SK-N-SH (cell line): ENCODE measurements around the gene APBB1IP. TPM values are rescaled to one million over a fixed set of nuclear protein-coding genes. Genes with fewer than 3 reads are reported as not detected.

Experiments used
- CTCF ChIA-PET: fragments of 300-600, 350-600 bp; formaldehyde crosslinking; extraction: SDS; loops from one replicate; lab custom pipeline; 2021; lab: Yijun Ruan, JAX
- POLR2A ChIA-PET: fragments of 350-600 bp; sonication (Branson Sonifier 250); formaldehyde crosslinking; extraction: SDS; loops from one replicate; lab custom pipeline; 2020; ENCODE audit warnings: antibody characterized with exemption, inconsistent platforms; lab: Yijun Ruan, JAX
- DNase-seq: peaks from one replicate; pipeline ENCODE4 v3.0.0; 2012
- H2AFZ ChIP-seq: fragments of 200-600 bp; sonication (generic); 2 replicates; pipeline ENCODE4 v1.8.1; 2016; ENCODE audit warnings: antibody characterized with exemption, mild to moderate bottlenecking, low read depth
- H3F3A ChIP-seq: fragments of 200-600 bp; sonication (generic); replicated peaks from 2 replicates; pipeline ENCODE3; 2016; ENCODE audit warnings: antibody characterized with exemption, mild to moderate bottlenecking; ENCODE audit not compliant: insufficient read depth
- H3K27ac ChIP-seq, 2 experiments: fragments of 200-500 bp in 1 of 2; fragments of 200-600 bp in 1 of 2; sonication (Bioruptor generic) in 1 of 2; sonication (generic), shearing (Covaris generic) in 1 of 2; 2 replicates each; pipeline versions ENCODE4 v1.5.1 to v1.6.1; 2014 to 2016; ENCODE audit warnings: low read depth in 2 of 2, inconsistent platforms in 1 of 2, low read length in 1 of 2, mild to moderate bottlenecking in 1 of 2, mixed read lengths in 1 of 2
- H3K27me3 ChIP-seq: fragments of 200-600 bp; sonication (generic), shearing (Covaris generic); 2 replicates; pipeline ENCODE4 v1.6.1; 2016; ENCODE audit warnings: mixed run types; ENCODE audit not compliant: insufficient read depth
- H3K36me3 ChIP-seq, 2 experiments: fragments of 200-500 bp in 1 of 2; fragments of 200-600 bp in 1 of 2; sonication (Bioruptor generic) in 1 of 2; sonication (generic) in 1 of 2; replicated peaks in 1 of 2; 2 replicates each; pipeline versions ENCODE3 to v1.5.1; 2014 to 2016; ENCODE audit warnings: low read length in 1 of 2, mild to moderate bottlenecking in 1 of 2; ENCODE audit not compliant: insufficient read depth in 2 of 2, control insufficient read depth in 1 of 2
- H3K4me1 ChIP-seq, 2 experiments: fragments of 200-500 bp in 1 of 2; fragments of 200-600 bp in 1 of 2; sonication (Bioruptor generic) in 1 of 2; sonication (generic), shearing (Covaris generic) in 1 of 2; 2 replicates each; pipeline versions ENCODE4 v1.5.1 to v1.6.1; 2014 to 2016; ENCODE audit warnings: low read depth in 1 of 2, low read length in 1 of 2, mixed run types in 1 of 2; ENCODE audit not compliant: insufficient read depth in 2 of 2, control insufficient read depth in 1 of 2
- H3K4me2 ChIP-seq: fragments of 200-600 bp; sonication (generic), shearing (Covaris generic); 2 replicates; pipeline ENCODE4 v1.6.1; 2017; ENCODE audit warnings: mixed run types
- H3K4me3 ChIP-seq, 2 experiments: fragments of 200-500 bp in 1 of 2; fragments of 200-600 bp in 1 of 2; sonication (Bioruptor generic) in 1 of 2; sonication (generic), shearing (Covaris generic) in 1 of 2; 2 replicates each; pipeline versions ENCODE4 v1.5.1 to v1.8.1; 2014 to 2016; ENCODE audit warnings: low read depth in 2 of 2, inconsistent platforms in 1 of 2, low read length in 1 of 2, mild to moderate bottlenecking in 1 of 2, mixed read lengths in 1 of 2, moderate library complexity in 1 of 2
- H3K79me2 ChIP-seq: fragments of 200-600 bp; sonication (generic); 2 replicates; pipeline ENCODE4 v1.8.1; 2017; ENCODE audit warnings: mild to moderate bottlenecking; ENCODE audit not compliant: insufficient read depth
- H3K9ac ChIP-seq: fragments of 200-600 bp; sonication (generic); 2 replicates; pipeline ENCODE4 v1.6.1; 2017; ENCODE audit warnings: mixed run types
- H3K9me2 ChIP-seq: fragments of 200-600 bp; sonication (generic); 2 replicates; pipeline ENCODE4 v1.6.1; 2017; ENCODE audit warnings: mixed run types
- H3K9me3 ChIP-seq: fragments of 200-600 bp; sonication (generic); 2 replicates; pipeline ENCODE4 v1.6.1; 2017; ENCODE audit warnings: mixed run types, mild to moderate bottlenecking, moderate library complexity
- H4K20me1 ChIP-seq: fragments of 200-600 bp; sonication (generic); 2 replicates; pipeline ENCODE4 v1.6.1; 2017; ENCODE audit warnings: mild to moderate bottlenecking, mixed run types; ENCODE audit not compliant: insufficient read depth
- ELF1 ChIP-seq: IDR thresholded peaks from 2 replicates; pipeline ENCODE4 v1.4.0; 2012
- EP300 ChIP-seq, 2 experiments: IDR thresholded peaks; 2 replicates each; pipeline versions ENCODE4 v1.4.0 to v1.6.1; 2012; ENCODE audit warnings: borderline replicate concordance in 1 of 2, low read depth in 1 of 2, low read length in 1 of 2
- FOXJ3 ChIP-seq: sonication (generic); formaldehyde crosslinking; IDR thresholded peaks from 2 replicates; pipeline ENCODE4 v1.5.1; 2020; ENCODE audit warnings: mild to moderate bottlenecking, missing genetic modification reagents
- FOXM1 ChIP-seq: IDR thresholded peaks from 2 replicates; pipeline ENCODE4 v1.4.0; 2012; ENCODE audit warnings: low read depth, mild to moderate bottlenecking
- GABPA ChIP-seq: IDR thresholded peaks from 2 replicates; pipeline ENCODE4 v1.4.0; 2012; ENCODE audit warnings: low read depth, mild to moderate bottlenecking
- MAX ChIP-seq: IDR thresholded peaks from 2 replicates; pipeline ENCODE4 v1.4.0; 2012; ENCODE audit warnings: low read depth
- MXI1 ChIP-seq: IDR thresholded peaks from 2 replicates; pipeline ENCODE4 v1.6.1; 2012; ENCODE audit warnings: mild to moderate bottlenecking, low read depth, low read length, improper control_type of control experiment
- NRF1 ChIP-seq: IDR thresholded peaks from 2 replicates; pipeline ENCODE4 v1.6.1; 2012; ENCODE audit warnings: low read depth, mild to moderate bottlenecking, low read length
- POLR2AphosphoS5 ChIP-seq: IDR thresholded peaks from 2 replicates; pipeline ENCODE4 v1.6.1; 2012; ENCODE audit warnings: low read depth, low read length
- RAD21 ChIP-seq: IDR thresholded peaks from 2 replicates; pipeline ENCODE4 v1.6.1; 2012; ENCODE audit warnings: mild to moderate bottlenecking, low read length
- RXRA ChIP-seq: IDR thresholded peaks from 2 replicates; pipeline ENCODE4 v1.4.0; 2012; ENCODE audit warnings: low read depth, mild to moderate bottlenecking, borderline replicate concordance
- SIN3A ChIP-seq: IDR thresholded peaks from 2 replicates; pipeline ENCODE4 v1.6.1; 2012; ENCODE audit warnings: low read depth, mild to moderate bottlenecking, low read length, moderate library complexity, borderline replicate concordance
- SMC3 ChIP-seq: IDR thresholded peaks from 2 replicates; pipeline ENCODE4 v1.6.1; 2012; ENCODE audit warnings: low read depth, low read length, improper control_type of control experiment
- TAF1 ChIP-seq: IDR thresholded peaks from 2 replicates; pipeline ENCODE4 v1.6.1; 2012; ENCODE audit warnings: low read depth, mild to moderate bottlenecking, low read length, moderate library complexity, borderline replicate concordance
- USF1 ChIP-seq: IDR thresholded peaks from 2 replicates; pipeline ENCODE4 v1.4.0; 2012; ENCODE audit warnings: low read depth, borderline replicate concordance
- YY1 ChIP-seq: IDR thresholded peaks from 2 replicates; pipeline ENCODE4 v1.4.0; 2012; ENCODE audit warnings: low read depth, mild to moderate bottlenecking
- ZBTB33 ChIP-seq: IDR thresholded peaks from 2 replicates; pipeline ENCODE4 v1.4.0; 2012; ENCODE audit warnings: low read depth, borderline replicate concordance
- WGBS: methylation state at CpG from one replicate; pipeline ENCODE4 v1.1.6; 2017; ENCODE audit warnings: low lambda C conversion rate; 5-methylcytosine and 5-hydroxymethylcytosine counted together
- polyA plus RNA-seq, 3 experiments: library from polyadenylated mRNA; depleted of rRNA; stranded (reverse); fragments of >200 nt; gene quantifications; 2 replicates each; pipeline ENCODE4 v1.2.3, GENCODE V29; 2012

The APBB1IP gene
- polyA plus RNA-seq (2012; rRNA removed) = 0.02 TPM in 1 of 2 replicates, not detected in the other
- not detected in 2 replicates for polyA plus RNA-seq (2012; cell fraction: cytosol; rRNA removed)
- 0.02 TPM in 1 of 2 replicates, not detected in the other for polyA plus RNA-seq (2012; cell fraction: nucleus; rRNA removed)

- 18% methylated on average over 29 of the region's 36 CpGs for WGBS
- no peaks in the 10 kb centered on the region for H3K36me3 ChIP-seq
- H3K4me1 ChIP-seq = no peaks in the 10 kb centered on the region
- H3K4me2 ChIP-seq = no peak within 1 kb of the TSS
- no peaks in the 10 kb centered on the region for H3K79me2 ChIP-seq
- H2AFZ ChIP-seq = no peak within 1 kb of the TSS
- H3F3A ChIP-seq = no peaks in the 10 kb centered on the region
- no peak within 1 kb of the TSS for H3K27ac ChIP-seq
- no peak within 1 kb of the TSS for H3K4me3 ChIP-seq
- H3K27me3 ChIP-seq = peaks cover 11% of the 10 kb centered on the region; the same call in 1 of the 2 replicates
- no peak for DNase-seq
- TF ChIP-seq FOXJ3 (CRISPR knock-in tag) (no peak), POLR2AphosphoS5 (no peak), ELF1 (no peak), ZBTB33 (no peak), SMC3 (no peak), GABPA (no peak), SIN3A (no peak), EP300 (IDR thresholded peaks at IDR 0.05; ENCODE audit: borderline replicate concordance in 1 of 2, low read depth in 1 of 2, low read length in 1 of 2) (no peak), RAD21 (no peak), FOXM1 (no peak), TAF1 (no peak), MXI1 (no peak), RXRA (no peak), YY1 (no peak), USF1 (no peak), MAX (no peak), NRF1 (no peak)
- no peaks in the 10 kb centered on the region for H3K9me2 ChIP-seq
- no peaks in the 10 kb centered on the region for H3K9me3 ChIP-seq
- no peaks in the 10 kb centered on the region for H4K20me1 ChIP-seq
- ChIA-PET CTCF (no interaction called here), POLR2A (no interaction called here)
- H3K9ac ChIP-seq = no peak within 1 kb of the TSS
Measured at GRCh38 chr10:26437637-26438461, at the start of gene APBB1IP. APBB1IP (plus strand) TSS chr10:26438341; CDS start chr10:26492327, 53,986 bp downstream.
